ENCODE data around the gene SEZ6. TPM values are rescaled to one million over a fixed set of nuclear protein-coding genes. Genes with fewer than 3 reads are reported as not detected.
"Not testable (repeated sequence)": the region's sequence is repeated elsewhere in the genome, so short reads cannot be mapped to it uniquely, and the experiment has no call there.

SEZ6 gene
- polyA plus RNA-seq, 5 donors: 0.35 to 0.64 (median 0.59) TPM

GRCh38 chr17:28940675-28941074 is 65.2 kb downstream of the SEZ6 start:
- DNase-seq: no peak

GRCh38 chr17:28940142-28940541 is 65.7 kb downstream of the SEZ6 start:
- DNase-seq: no peak

GRCh38 chr17:28938552-28938951 is 67.3 kb downstream of the SEZ6 start:
- DNase-seq: no peak

- peak; percentile 52 to 68 for DNase-seq
Observed at GRCh38 chr17:28937044-28937729, 68.6 kb downstream of the SEZ6 start.

GRCh38 chr17:28935744-28936460 is 69.9 kb downstream of the SEZ6 start:
- no peak for DNase-seq

- DNase-seq: not testable (repeated sequence)
Observed at GRCh38 chr17:28934508-28934907, 71.3 kb downstream of the SEZ6 start.

GRCh38 chr17:28929787-28930186 is 76.0 kb downstream of the SEZ6 start:
- DNase-seq: no peak

GRCh38 chr17:28928061-28928460 is 77.8 kb downstream of the SEZ6 start:
- DNase-seq: no peak

GRCh38 chr17:28926786-28927185 is 79.0 kb downstream of the SEZ6 start:
- DNase-seq: no peak

- no peak for DNase-seq
Observed at GRCh38 chr17:28926366-28926765, 79.5 kb downstream of the SEZ6 start.

- DNase-seq: no peak
Observed at GRCh38 chr17:28925912-28926365, 79.9 kb downstream of the SEZ6 start.

- peak; percentile 38 to 52 for DNase-seq
Observed at GRCh38 chr17:28920201-28920600, 85.6 kb downstream of the SEZ6 start.

- no peak for DNase-seq
Observed at GRCh38 chr17:28918295-28918694, 87.5 kb downstream of the SEZ6 start.

- no peak for DNase-seq
Observed at GRCh38 chr17:28917465-28917864, 88.4 kb downstream of the SEZ6 start.

- DNase-seq: no peak
Observed at GRCh38 chr17:28917029-28917428, 88.8 kb downstream of the SEZ6 start.

- DNase-seq: no peak
Observed at GRCh38 chr17:28916302-28916934, 89.4 kb downstream of the SEZ6 start.

- DNase-seq: no peak
Observed at GRCh38 chr17:28912938-28913333, 92.9 kb downstream of the SEZ6 start.

GRCh38 chr17:28912281-28912937 is 93.4 kb downstream of the SEZ6 start:
- no peak for DNase-seq

GRCh38 chr17:28911411-28912045 is 94.3 kb downstream of the SEZ6 start:
- DNase-seq: no peak

GRCh38 chr17:28910534-28910933 is 95.3 kb downstream of the SEZ6 start:
- DNase-seq: no peak

- no peak for DNase-seq
Observed at GRCh38 chr17:28908640-28909167, 97.1 kb downstream of the SEZ6 start.
